H1 (cell line): ENCODE data around the gene ABCD4. TPM values are rescaled to one million over a fixed set of nuclear protein-coding genes. Genes with fewer than 3 reads are reported as not detected.

Experiments used
- CTCF ChIA-PET: fragments of 300-600 bp; sonication (Branson Sonifier 250); formaldehyde crosslinking; loops from one replicate; lab custom pipeline; 2021; ENCODE audit not compliant: partially characterized antibody; lab: Charles Lee
- POLR2A ChIA-PET: fragments of 300-600 bp; sonication (Branson Sonifier 250); formaldehyde crosslinking; loops from one replicate; lab custom pipeline; 2021; ENCODE audit warnings: inconsistent platforms; ENCODE audit not compliant: partially characterized antibody; lab: Charles Lee
- DNase-seq, 2 experiments: peaks; one replicate each; pipeline versions ENCODE4 v3.0.0 to v3.0.0-alpha.2; 2010 to 2022; ENCODE audit warnings: low spot score in 2 of 2, low read depth in 1 of 2, mixed read lengths in 1 of 2
- FAIRE-seq: peaks from 2 replicates; lab custom pipeline; 2011; peaks lifted over from hg19 to GRCh38; lab: Jason Lieb, UNC
- H2AFZ ChIP-seq: 2 replicates; pipeline ENCODE4 v1.8.1; 2012; ENCODE audit warnings: low read length, inconsistent platforms
- H2AK5ac ChIP-seq: 2 replicates; pipeline ENCODE4 v1.6.1; 2013; ENCODE audit warnings: low read depth, low read length
- H2BK120ac ChIP-seq: replicated peaks from 2 replicates; pipeline ENCODE3; 2013; ENCODE audit warnings: low read depth, low read length, inconsistent platforms
- H2BK12ac ChIP-seq: 2 replicates; pipeline ENCODE4 v1.6.1; 2013; ENCODE audit warnings: low read depth, low read length
- H2BK15ac ChIP-seq: 2 replicates; pipeline ENCODE4 v1.6.1; 2013; ENCODE audit warnings: low read length
- H2BK20ac ChIP-seq: 2 replicates; pipeline ENCODE4 v1.6.1; 2013; ENCODE audit warnings: low read length
- H2BK5ac ChIP-seq: 2 replicates; pipeline ENCODE4 v1.6.1; 2013; ENCODE audit warnings: low read depth, low read length
- H3K14ac ChIP-seq: 2 replicates; pipeline ENCODE4 v1.6.1; 2013; ENCODE audit warnings: inconsistent platforms; ENCODE audit not compliant: insufficient read length
- H3K18ac ChIP-seq: 2 replicates; pipeline ENCODE4 v1.6.1; 2013; ENCODE audit warnings: low read length; ENCODE audit errors: extremely low read depth
- H3K23ac ChIP-seq: 2 replicates; pipeline ENCODE4 v1.6.1; 2013; ENCODE audit warnings: inconsistent platforms; ENCODE audit not compliant: insufficient read length
- H3K23me2 ChIP-seq: 2 replicates; pipeline ENCODE4 v1.6.1; 2013; ENCODE audit warnings: low read depth, low read length
- H3K27ac ChIP-seq: 2 replicates; pipeline ENCODE4 v1.6.1; 2011; ENCODE audit warnings: low read depth, low read length, inconsistent platforms
- H3K27me3 ChIP-seq, 4 experiments: replicated peaks in 1 of 4; 1 replicate in 1 of 4; 2 replicates in 3 of 4; pipeline versions ENCODE4 v1.6.1 to v1.8.1; 2011 to 2013; ENCODE audit warnings: low read length in 3 of 4, mild to moderate bottlenecking in 3 of 4, inconsistent platforms in 2 of 4, mixed read lengths in 2 of 4, moderate library complexity in 1 of 4; ENCODE audit not compliant: control insufficient read depth in 3 of 4, insufficient read depth in 3 of 4; ENCODE audit errors: extremely low read depth in 1 of 4
- H3K36me3 ChIP-seq, 4 experiments: 2 replicates each; pipeline versions ENCODE4 v1.6.1 to v1.8.1; 2011 to 2013; ENCODE audit warnings: mild to moderate bottlenecking in 4 of 4, low read length in 3 of 4, moderate library complexity in 2 of 4, control low read depth in 1 of 4, inconsistent platforms in 1 of 4; ENCODE audit not compliant: insufficient read depth in 4 of 4, control insufficient read depth in 2 of 4
- H3K4ac ChIP-seq: replicated peaks from 2 replicates; pipeline ENCODE3; 2013; ENCODE audit warnings: low read length, low read depth, mixed read lengths, inconsistent platforms; ENCODE audit not compliant: insufficient read length
- H3K4me1 ChIP-seq, 4 experiments: replicated peaks in 1 of 4; 1 replicate in 1 of 4; 2 replicates in 3 of 4; pipeline versions ENCODE4 v1.6.1 to v1.8.1; 2011 to 2013; ENCODE audit warnings: low read length in 3 of 4, inconsistent platforms in 2 of 4, mixed read lengths in 1 of 4; ENCODE audit not compliant: insufficient read depth in 4 of 4, control insufficient read depth in 3 of 4
- H3K4me2 ChIP-seq, 2 experiments: 2 replicates each; pipeline versions ENCODE4 v1.6.1 to v1.8.1; 2011 to 2013; ENCODE audit warnings: low read depth in 2 of 2, low read length in 2 of 2, control low read depth in 1 of 2, inconsistent platforms in 1 of 2, mild to moderate bottlenecking in 1 of 2; ENCODE audit not compliant: insufficient read depth in 1 of 2
- H3K4me3 ChIP-seq, 4 experiments: fragments of 200-600, 300-600 bp in 1 of 4; sonication (generic), shearing (Covaris generic), sonication (Bioruptor Twin) in 1 of 4; 2 replicates each; pipeline versions ENCODE4 v1.5.1 to v1.8.1; 2011 to 2016; ENCODE audit warnings: low read length in 4 of 4, low read depth in 3 of 4, control low read depth in 2 of 4, inconsistent platforms in 2 of 4, mild to moderate bottlenecking in 2 of 4, mixed read lengths in 1 of 4, moderate library complexity in 1 of 4; ENCODE audit not compliant: insufficient read depth in 2 of 4; ENCODE audit errors: extremely low read depth in 1 of 4
- H3K56ac ChIP-seq: replicated peaks from 2 replicates; pipeline ENCODE3; 2013; ENCODE audit warnings: low read depth, mild to moderate bottlenecking, mixed read lengths, low read length, inconsistent platforms; ENCODE audit not compliant: insufficient read length
- H3K79me1 ChIP-seq: 2 replicates; pipeline ENCODE4 v1.6.1; 2013; ENCODE audit warnings: low read depth, low read length, control low read depth
- H3K79me2 ChIP-seq, 2 experiments: 2 replicates each; pipeline versions ENCODE4 v1.6.1 to v1.8.1; 2012 to 2013; ENCODE audit warnings: low read length in 2 of 2, mild to moderate bottlenecking in 2 of 2, inconsistent platforms in 1 of 2; ENCODE audit not compliant: insufficient read depth in 2 of 2, control insufficient read depth in 1 of 2
- H3K9ac ChIP-seq, 4 experiments: replicated peaks in 1 of 4; 1 replicate in 1 of 4; 2 replicates in 3 of 4; pipeline versions ENCODE4 v1.6.1 to v1.8.1; 2011 to 2013; ENCODE audit warnings: low read depth in 3 of 4, low read length in 3 of 4, control low read depth in 2 of 4, mild to moderate bottlenecking in 2 of 4, moderate library complexity in 2 of 4, inconsistent platforms in 1 of 4; ENCODE audit errors: extremely low read depth in 1 of 4
- H3K9me3 ChIP-seq, 2 experiments: 2 replicates each; pipeline versions ENCODE4 v1.6.1 to v1.8.1; 2012 to 2013; ENCODE audit warnings: mild to moderate bottlenecking in 2 of 2, moderate library complexity in 2 of 2, control low read depth in 1 of 2, inconsistent platforms in 1 of 2, low read depth in 1 of 2, low read length in 1 of 2, mixed read lengths in 1 of 2; ENCODE audit not compliant: insufficient read depth in 2 of 2
- H4K20me1 ChIP-seq, 2 experiments: replicated peaks in 1 of 2; 2 replicates each; pipeline versions ENCODE3 to v1.8.1; 2011 to 2013; ENCODE audit warnings: inconsistent platforms in 2 of 2, low read length in 2 of 2, mild to moderate bottlenecking in 1 of 2; ENCODE audit not compliant: insufficient read depth in 2 of 2, control insufficient read depth in 1 of 2
- H4K5ac ChIP-seq: 2 replicates; pipeline ENCODE4 v1.6.1; 2013; ENCODE audit warnings: low read length, low read depth, mixed read lengths, inconsistent platforms; ENCODE audit not compliant: insufficient read length
- H4K8ac ChIP-seq: 2 replicates; pipeline ENCODE4 v1.8.0; 2013; ENCODE audit warnings: mild to moderate bottlenecking, moderate library complexity, low read length, inconsistent platforms; ENCODE audit not compliant: insufficient read depth; ENCODE audit errors: extremely low read depth
- H4K91ac ChIP-seq: replicated peaks from 2 replicates; pipeline ENCODE3; 2013; ENCODE audit warnings: low read length, mixed read lengths, inconsistent platforms; ENCODE audit not compliant: insufficient read length
- CTBP2 ChIP-seq: IDR thresholded peaks from 2 replicates; pipeline ENCODE4 v1.7.0; 2011; ENCODE audit warnings: borderline replicate concordance, mild to moderate bottlenecking, moderate library complexity, mixed read lengths, low read length; ENCODE audit not compliant: insufficient read depth, insufficient read length
- EGR1 ChIP-seq: IDR thresholded peaks from 2 replicates; pipeline ENCODE4 v1.6.1; 2011; ENCODE audit warnings: low read depth, low read length, borderline replicate concordance
- EP300 ChIP-seq, 2 experiments: IDR thresholded peaks; 1 replicate in 1 of 2; 2 replicates in 1 of 2; pipeline ENCODE4 v1.6.1; 2011 to 2012; ENCODE audit warnings: low read depth in 2 of 2, low read length in 2 of 2, mild to moderate bottlenecking in 2 of 2, borderline replicate concordance in 1 of 2, inconsistent platforms in 1 of 2, moderate library complexity in 1 of 2
- FOSL1 ChIP-seq: IDR thresholded peaks from 2 replicates; pipeline ENCODE4 v1.6.1; 2011; ENCODE audit warnings: mild to moderate bottlenecking, low read depth, low read length, moderate library complexity; ENCODE audit not compliant: insufficient read depth
- HDAC2 ChIP-seq, 2 experiments: fragments of 300-600 bp in 1 of 2; sonication (generic) in 1 of 2; IDR thresholded peaks; 2 replicates each; pipeline ENCODE4 v1.6.1; 2011 to 2012; ENCODE audit warnings: low read depth in 2 of 2, low read length in 2 of 2, mild to moderate bottlenecking in 2 of 2, moderate library complexity in 2 of 2, borderline replicate concordance in 1 of 2, inconsistent platforms in 1 of 2
- KDM1A ChIP-seq: fragments of 200-600, 300-600 bp; sonication (generic); IDR thresholded peaks from 2 replicates; pipeline ENCODE4 v1.7.1; 2016; ENCODE audit warnings: mild to moderate bottlenecking, low read length, borderline replicate concordance
- MAX ChIP-seq: IDR thresholded peaks from 2 replicates; pipeline ENCODE4 v1.6.1; 2012; ENCODE audit warnings: inconsistent platforms
- RFX5 ChIP-seq: IDR thresholded peaks from 2 replicates; pipeline ENCODE4 v1.6.1; 2011; ENCODE audit warnings: low read depth, low read length, improper control_type of control experiment, borderline replicate concordance
- SP1 ChIP-seq: IDR thresholded peaks from 2 replicates; pipeline ENCODE4 v1.6.1; 2011; ENCODE audit warnings: low read depth, low read length
- TEAD4 ChIP-seq: IDR thresholded peaks from 2 replicates; pipeline ENCODE4 v1.6.1; 2012; ENCODE audit warnings: low read depth, low read length, inconsistent platforms, mixed read lengths
- WGBS, 2 experiments: shearing (Covaris generic) in 1 of 2; methylation state at CpG; one replicate each; pipeline versions ENCODE4 v1.1.6 to v1.1.7; 2013 to 2015; ENCODE audit warnings: low lambda C conversion rate in 2 of 2, mixed read lengths in 2 of 2, inconsistent platforms in 1 of 2, low coverage in 1 of 2, missing lambda C conversion rate in 1 of 2; ENCODE audit not compliant: insufficient replicate concordance in 2 of 2, insufficient coverage in 1 of 2, insufficient read length in 1 of 2; ENCODE audit errors: extremely low coverage in 1 of 2, missing lambda C conversion rate in 1 of 2; 5-methylcytosine and 5-hydroxymethylcytosine counted together
- polyA plus RNA-seq, 7 experiments: library from polyadenylated mRNA; depleted of rRNA in 3 of 7; stranded (reverse) in 5 of 7; unstranded in 2 of 7; fragments of >200 nt in 5 of 7; fragments of 200-250 nt in 2 of 7; gene quantifications; 1 replicate in 5 of 7; 2 replicates in 1 of 7; 4 replicates in 1 of 7; pipeline versions ENCODE4 v1.2.1 to v1.2.3, GENCODE V29; 2011 to 2013; ENCODE audit warnings: missing spikeins in 2 of 7, mixed read lengths in 2 of 7
- total RNA-seq: library from RNA; stranded (reverse); fragmentation: NEBNext Ultra II Directional; extraction: Animal tissue kit (Norgen Biotek cat#: 25700); gene quantifications from 2 replicates; pipeline ENCODE4 v1.2.1, GENCODE V29; 2021

ABCD4 gene
- total and polyA plus RNA-seq, 2 of the 8 experiments (the other 6 are each of a cell fraction or from before 2014, with no cell fraction given): 47.9 to 97.7 TPM

DNA sequence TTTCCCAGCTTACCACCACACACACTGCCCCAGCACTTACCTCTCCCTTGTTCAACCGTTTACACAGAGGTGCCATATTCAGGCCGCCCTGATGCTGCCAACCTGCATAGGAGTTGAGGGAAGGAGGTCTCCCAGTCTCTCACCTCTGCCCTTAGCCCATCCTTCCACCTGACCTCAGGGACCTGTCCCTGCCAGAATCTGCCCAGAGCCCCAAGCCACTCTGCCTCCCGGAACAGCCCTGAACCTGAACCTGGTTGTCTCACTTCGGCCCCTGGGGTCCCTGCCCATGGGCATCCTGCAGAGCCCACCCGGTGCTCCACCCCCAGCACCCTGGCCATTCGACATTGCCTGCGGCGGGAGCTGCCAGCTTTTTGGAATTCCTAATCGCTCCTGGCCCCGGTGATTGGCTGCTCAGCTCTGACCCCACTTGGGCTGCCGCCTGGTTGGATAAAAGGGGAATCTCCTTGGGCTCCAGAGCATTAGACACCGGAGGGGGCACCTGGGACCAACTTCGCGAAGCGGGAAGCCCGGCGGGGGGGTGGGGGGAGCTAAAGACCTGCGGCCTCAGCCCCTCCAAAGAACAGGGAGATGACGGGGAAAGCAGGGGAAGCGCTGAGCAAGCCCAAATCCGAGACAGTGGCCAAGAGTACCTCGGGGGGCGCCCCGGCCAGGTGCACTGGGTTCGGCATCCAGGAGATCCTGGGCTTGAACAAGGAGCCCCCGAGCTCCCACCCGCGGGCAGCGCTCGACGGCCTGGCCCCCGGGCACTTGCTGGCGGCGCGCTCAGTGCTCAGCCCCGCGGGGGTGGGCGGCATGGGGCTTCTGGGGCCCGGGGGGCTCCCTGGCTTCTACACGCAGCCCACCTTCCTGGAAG, 63.5 kb downstream of the ABCD4 start, which contains the start of gene VSX2:
Gene VSX2 (plus strand): TSS at position 476 of the 874 bp plus-strand sequence. CDS start 113 bp downstream, at position 589.
- CTCF ChIA-PET: interaction anchor here (0.8 to 16.5 kb wide), 10 partner anchors 9 to 229 kb away, joined by 3 to 127 read pairs (median 8); no protein-coding TSS in a partner anchor
- Histone ChIP-seq H4K20me1 (peaks cover 0 to 2% of the 10 kb centered on the region in 2 experiments), H3K9ac (no peak within 1 kb of the TSS), H2BK120ac (no peak within 1 kb of the TSS), H3K56ac (no peak within 1 kb of the TSS), H3K23me2 (peaks cover 19% of the 10 kb centered on the region; the same call in 1 of the 2 replicates), H3K9me3 (no peaks in the 10 kb centered on the region), H4K91ac (no peak within 1 kb of the TSS), H2BK12ac (0 out of 2 replicates have a peak within 1 kb of the TSS, but pooled peaks have one; percentile 50), H3K27me3 (peaks cover 59 to 73% (median 70%) of the 10 kb centered on the region in 4 experiments), H3K36me3 (peaks cover 0 to 13% (median 0%) of the 10 kb centered on the region in 4 experiments; a peak in 1 of 8 replicates), H4K5ac (no peak within 1 kb of the TSS), H2AFZ (peak within 1 kb of the TSS; percentile 41; the same call in 1 of the 2 replicates), H3K27ac (no peak within 1 kb of the TSS), H3K4me2 (peak within 1 kb of the TSS; percentile 65 to 88), H2BK5ac (peak within 1 kb of the TSS; percentile 24; the same call in 1 of the 2 replicates), H3K79me2 (no peaks in the 10 kb centered on the region), H2AK5ac (no peak within 1 kb of the TSS), H3K14ac (no peak within 1 kb of the TSS), H3K79me1 (no peaks in the 10 kb centered on the region), H2BK15ac (peak within 1 kb of the TSS; percentile 6; the same call in 1 of the 2 replicates), H3K4me3 (peak within 1 kb of the TSS; percentile 12 to 55 (median 38)), H3K4me1 (peaks cover 2 to 35% (median 15%) of the 10 kb centered on the region in 4 experiments), H3K4ac (no peak within 1 kb of the TSS), H2BK20ac (no peak within 1 kb of the TSS), H3K23ac (no peak within 1 kb of the TSS), H3K18ac (no peak within 1 kb of the TSS; the same call in 1 of the 2 replicates), H4K8ac (no peak within 1 kb of the TSS)
- DNase-seq (peak in 1 of 2 experiments; percentile 74), FAIRE-seq (no peak)
- 13% methylated on average over 23 of the region's 40 CpGs; no CpG with 5 or more reads in 1 of the 2 experiments for WGBS, 2 experiments
- POLR2A ChIA-PET: interaction anchor here (1.0 to 2.0 kb wide), 2 partner anchors 9 to 42 kb away, joined by 3 to 8 read pairs; no protein-coding TSS in a partner anchor
- TF ChIP-seq MAX (no peak), CTBP2 (no peak), KDM1A (no peak), SP1 (no peak), HDAC2 (IDR thresholded peaks at IDR 0.05; ENCODE audit: borderline replicate concordance in 1 of 2, low read depth in 2 of 2, low read length in 2 of 2) (no peak), EGR1 (no peak), RFX5 (no peak), TEAD4 (no peak), FOSL1 (no peak), EP300 (IDR thresholded peaks at IDR 0.05; ENCODE audit: borderline replicate concordance in 1 of 2, low read depth in 2 of 2, low read length in 2 of 2) (no peak)
